ENCODE results near the gene SLC12A8.

Gene SLC12A8

DNA sequence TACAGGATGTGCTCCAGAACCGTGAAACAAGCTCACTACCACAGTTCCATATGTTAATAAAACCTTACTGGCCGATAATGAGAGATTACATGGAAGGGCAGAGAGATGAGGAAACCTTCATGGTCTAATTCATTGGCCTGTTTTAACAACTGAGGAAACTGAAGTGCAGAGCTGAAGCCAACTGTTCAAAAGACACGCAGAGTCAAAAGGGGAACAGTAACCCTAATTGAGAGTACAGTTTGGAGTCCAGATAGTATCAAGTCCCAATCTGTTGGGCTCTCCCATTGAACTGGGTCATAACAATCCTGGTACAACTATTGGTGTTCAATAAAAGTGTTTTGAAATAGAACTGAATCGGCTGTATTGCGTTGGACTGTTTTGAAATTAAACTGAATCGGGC lies 69.6 kb downstream of the SLC12A8 start:
- Histone ChIP-seq H2AFZ (ENCODE audit: low read length) (no peak overlapping the region), H3K4me2 (ENCODE audit: insufficient read depth, low read length, poor library complexity, severe bottlenecking) (no peak overlapping the region), H3K27me3 (ENCODE audit: control insufficient read depth in 3 of 3, insufficient read depth in 3 of 3, low read depth in 1 of 3, low read length in 3 of 3) (peaks cover 0 to 4% (median 0%) of the 10 kb centered on the region in 3 experiments), H3K9me3 (replicated peaks in 1 of 2; ENCODE audit: control insufficient read depth in 2 of 2, insufficient read depth in 1 of 2, low read depth in 1 of 2, low read length in 2 of 2) (peaks cover 0 to 10% of the 10 kb centered on the region in 2 donors), H3K4me1 (ENCODE audit: control insufficient read depth in 2 of 2, insufficient read depth in 1 of 2, low read depth in 1 of 2, low read length in 2 of 2) (peaks cover 19 to 24% of the 10 kb centered on the region in 2 donors), H2BK15ac (ENCODE audit: low read length) (no peak overlapping the region), H3K14ac (ENCODE audit: low read length) (no peak overlapping the region), H3K4me3 (ENCODE audit: low read length in 2 of 2) (no peak overlapping the region), H3K4ac (ENCODE audit: low read length) (no peak overlapping the region), H2AK5ac (ENCODE audit: low read depth, low read length) (no peak overlapping the region), H3K36me3 (replicated peaks in 1 of 2; ENCODE audit: control insufficient read depth in 2 of 2, insufficient read depth in 2 of 2, low read length in 2 of 2) (no peaks in the 10 kb centered on the region), H4K91ac (ENCODE audit: low read depth, low read length, poor library complexity) (no peak overlapping the region), H3K27ac (replicated peaks; ENCODE audit: low read length) (no peak overlapping the region), H2BK12ac (ENCODE audit: low read length) (no peak overlapping the region), H4K8ac (ENCODE audit: low read depth, low read length) (no peak overlapping the region), H3K18ac (ENCODE audit: low read length) (no peak overlapping the region), H3K23ac (ENCODE audit: low read depth, low read length, poor library complexity) (no peak overlapping the region), H3K79me1 (ENCODE audit: low read depth, low read length) (no peaks in the 10 kb centered on the region), H2BK120ac (ENCODE audit: low read depth, low read length) (no peak overlapping the region), H3K9ac (ENCODE audit: low read depth, low read length, poor library complexity) (no peak overlapping the region), H2BK5ac (ENCODE audit: low read length) (no peak overlapping the region)
- no CpG with 5 or more reads among the region's 6 CpGs for WGBS, 2 donors (ENCODE audit: extremely low coverage in 2 of 2, insufficient read length in 2 of 2, insufficient replicate concordance in 1 of 2)
- DNase-seq (ENCODE audit: low spot score) = no peak

DNA sequence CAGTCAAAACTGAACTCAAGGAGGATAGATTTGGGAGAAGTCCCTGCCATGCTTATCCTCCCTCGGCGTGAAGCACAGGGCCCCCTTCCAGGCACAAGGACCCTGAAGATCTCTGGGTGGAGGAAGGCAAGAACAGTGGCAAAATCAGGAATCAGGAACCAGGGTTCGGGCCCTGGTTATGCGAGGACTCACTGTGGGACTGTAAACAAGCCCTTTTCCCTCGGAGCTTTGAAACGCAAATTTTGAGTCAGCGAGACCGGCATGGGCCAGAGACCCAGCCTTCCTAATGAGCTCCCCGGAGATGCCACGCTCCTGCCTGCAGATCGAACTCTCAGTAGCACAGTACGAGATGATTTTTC lies 70.1 kb downstream of the SLC12A8 start:
- H2AFZ ChIP-seq (ENCODE audit: low read length) = no peak overlapping the region
- WGBS, 2 donors (ENCODE audit: extremely low coverage in 2 of 2, insufficient read length in 2 of 2, insufficient replicate concordance in 1 of 2) = no CpG with 5 or more reads among the region's 12 CpGs
- no peak overlapping the region for H4K8ac ChIP-seq (ENCODE audit: low read depth, low read length)
- H3K27me3 ChIP-seq (ENCODE audit: control insufficient read depth in 3 of 3, insufficient read depth in 3 of 3, low read depth in 1 of 3, low read length in 3 of 3) = peaks cover 0 to 4% (median 0%) of the 10 kb centered on the region in 3 experiments
- H3K36me3 ChIP-seq (replicated peaks in 1 of 2; ENCODE audit: control insufficient read depth in 2 of 2, insufficient read depth in 2 of 2, low read length in 2 of 2) = no peaks in the 10 kb centered on the region
- peak overlapping the region; percentile 28 for H3K18ac ChIP-seq (ENCODE audit: low read length)
- no peak overlapping the region for H2BK120ac ChIP-seq (ENCODE audit: low read depth, low read length)
- no peak overlapping the region for H3K23ac ChIP-seq (ENCODE audit: low read depth, low read length, poor library complexity)
- no peak overlapping the region for H3K4ac ChIP-seq (ENCODE audit: low read length)
- H3K14ac ChIP-seq (ENCODE audit: low read length) = no peak overlapping the region
- H2BK12ac ChIP-seq (ENCODE audit: low read length) = no peak overlapping the region
- H3K27ac ChIP-seq (replicated peaks; ENCODE audit: low read length) = no peak overlapping the region
- H2BK5ac ChIP-seq (ENCODE audit: low read length) = no peak overlapping the region
- no peak overlapping the region for H3K9ac ChIP-seq (ENCODE audit: low read depth, low read length, poor library complexity)
- H3K79me1 ChIP-seq (ENCODE audit: low read depth, low read length) = no peaks in the 10 kb centered on the region
- peaks cover 0 to 10% of the 10 kb centered on the region in 2 donors for H3K9me3 ChIP-seq (replicated peaks in 1 of 2; ENCODE audit: control insufficient read depth in 2 of 2, insufficient read depth in 1 of 2, low read depth in 1 of 2, low read length in 2 of 2)
- no peak overlapping the region for H2AK5ac ChIP-seq (ENCODE audit: low read depth, low read length)
- H3K4me2 ChIP-seq (ENCODE audit: insufficient read depth, low read length, poor library complexity, severe bottlenecking) = no peak overlapping the region
- no peak overlapping the region for H3K4me3 ChIP-seq (ENCODE audit: low read length in 2 of 2)
- H2BK15ac ChIP-seq (ENCODE audit: low read length) = no peak overlapping the region
- no peak for DNase-seq (ENCODE audit: low spot score)
- peaks cover 22 to 27% of the 10 kb centered on the region in 2 donors for H3K4me1 ChIP-seq (ENCODE audit: control insufficient read depth in 2 of 2, insufficient read depth in 1 of 2, low read depth in 1 of 2, low read length in 2 of 2)
- no peak overlapping the region for H4K91ac ChIP-seq (ENCODE audit: low read depth, low read length, poor library complexity)

DNA sequence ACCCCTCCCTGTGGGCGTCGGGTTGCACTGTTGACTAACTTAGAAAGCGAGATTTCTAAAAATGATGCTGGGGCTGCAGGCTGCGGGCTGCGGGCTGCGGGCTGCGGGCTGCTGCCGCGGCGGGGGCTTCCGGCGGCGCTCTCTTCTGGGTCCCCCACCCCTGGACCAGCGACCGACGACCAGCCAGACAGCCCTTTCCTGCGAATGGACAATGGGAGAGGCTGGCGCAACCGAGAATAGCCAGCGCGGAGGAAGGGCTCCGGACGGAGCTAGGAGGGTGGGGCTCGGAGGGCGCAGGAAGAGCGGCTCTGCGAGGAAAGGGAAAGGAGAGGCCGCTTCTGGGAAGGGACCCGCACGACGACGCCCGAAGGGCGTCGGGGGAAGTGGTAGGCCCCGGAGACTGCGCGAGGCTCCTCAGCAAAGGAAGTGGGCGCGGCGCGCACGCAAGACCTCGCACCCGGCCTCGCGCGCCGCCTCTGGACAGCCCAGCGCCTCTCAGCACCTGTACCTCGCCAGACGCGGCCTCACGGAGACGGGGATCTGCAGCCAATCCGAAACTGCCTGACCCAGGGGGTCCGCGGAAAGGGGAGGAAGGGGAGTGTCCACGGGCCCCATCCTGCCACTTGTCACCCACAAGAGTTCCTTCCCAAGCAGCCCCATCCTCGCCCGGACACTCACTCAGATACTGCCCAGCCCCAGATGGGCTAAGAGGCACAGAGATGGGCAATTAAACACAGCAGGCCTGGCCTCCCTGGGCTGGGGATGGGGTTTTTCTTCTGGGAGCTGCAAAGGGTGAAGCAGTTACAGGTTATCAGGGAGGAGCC lies 70.7 kb downstream of the SLC12A8 start:
- H3K27ac ChIP-seq (replicated peaks; ENCODE audit: low read length) = no peak overlapping the region

GRCh38 chr3:125140818-125141595 lies 71.5 kb downstream of the SLC12A8 start:
- peak overlapping the region; percentile 77 for H3K14ac ChIP-seq (ENCODE audit: low read length)
- H3K18ac ChIP-seq (ENCODE audit: low read length) = peak overlapping the region; percentile 97
- no CpG with 5 or more reads among the region's 19 CpGs for WGBS, 2 donors (ENCODE audit: extremely low coverage in 2 of 2, insufficient read length in 2 of 2, insufficient replicate concordance in 1 of 2)
- H2AK5ac ChIP-seq (ENCODE audit: low read depth, low read length) = peak overlapping the region; percentile 57
- DNase-seq (ENCODE audit: low spot score) = no peak
- H3K4me3 ChIP-seq (ENCODE audit: low read length in 2 of 2) = no peak overlapping the region
- H4K91ac ChIP-seq (ENCODE audit: low read depth, low read length, poor library complexity) = no peak overlapping the region
- no peak overlapping the region for H2BK5ac ChIP-seq (ENCODE audit: low read length)
- no peaks in the 10 kb centered on the region for H3K79me1 ChIP-seq (ENCODE audit: low read depth, low read length)
- no peak overlapping the region for H4K8ac ChIP-seq (ENCODE audit: low read depth, low read length)
- peak overlapping the region; percentile 41 for H2BK12ac ChIP-seq (ENCODE audit: low read length)
- H3K4ac ChIP-seq (ENCODE audit: low read length) = no peak overlapping the region
- peak overlapping the region; percentile 64 for H3K4me2 ChIP-seq (ENCODE audit: insufficient read depth, low read length, poor library complexity, severe bottlenecking)
- no peaks in the 10 kb centered on the region for H3K36me3 ChIP-seq (replicated peaks in 1 of 2; ENCODE audit: control insufficient read depth in 2 of 2, insufficient read depth in 2 of 2, low read length in 2 of 2)
- peak overlapping the region; percentile 56 for H2BK15ac ChIP-seq (ENCODE audit: low read length)
- H3K27me3 ChIP-seq (ENCODE audit: control insufficient read depth in 3 of 3, insufficient read depth in 3 of 3, low read depth in 1 of 3, low read length in 3 of 3) = peaks cover 0 to 4% (median 0%) of the 10 kb centered on the region in 3 experiments
- no peak overlapping the region for H2AFZ ChIP-seq (ENCODE audit: low read length)
- peaks cover 23 to 27% of the 10 kb centered on the region in 2 donors for H3K4me1 ChIP-seq (ENCODE audit: control insufficient read depth in 2 of 2, insufficient read depth in 1 of 2, low read depth in 1 of 2, low read length in 2 of 2)
- H3K23ac ChIP-seq (ENCODE audit: low read depth, low read length, poor library complexity) = no peak overlapping the region
- H3K9ac ChIP-seq (ENCODE audit: low read depth, low read length, poor library complexity) = no peak overlapping the region
- no peak overlapping the region for H3K27ac ChIP-seq (replicated peaks; ENCODE audit: low read length)
- H2BK120ac ChIP-seq (ENCODE audit: low read depth, low read length) = peak overlapping the region; percentile 17
- peaks cover 0 to 10% of the 10 kb centered on the region in 2 donors for H3K9me3 ChIP-seq (replicated peaks in 1 of 2; ENCODE audit: control insufficient read depth in 2 of 2, insufficient read depth in 1 of 2, low read depth in 1 of 2, low read length in 2 of 2)

More for the DNA sequence above, 70.7 kb downstream of the SLC12A8 start:
- Histone ChIP-seq H3K9ac (ENCODE audit: low read depth, low read length, poor library complexity) (peak overlapping the region; percentile 22), H4K91ac (ENCODE audit: low read depth, low read length, poor library complexity) (no peak overlapping the region), H3K4ac (ENCODE audit: low read length) (no peak overlapping the region), H2AFZ (ENCODE audit: low read length) (no peak overlapping the region), H2BK15ac (ENCODE audit: low read length) (peak overlapping the region; percentile 56), H3K4me1 (ENCODE audit: control insufficient read depth in 2 of 2, insufficient read depth in 1 of 2, low read depth in 1 of 2, low read length in 2 of 2) (peaks cover 23 to 27% of the 10 kb centered on the region in 2 donors), H2AK5ac (ENCODE audit: low read depth, low read length) (peak overlapping the region; percentile 57), H3K18ac (ENCODE audit: low read length) (peak overlapping the region; percentile 97), H3K79me1 (ENCODE audit: low read depth, low read length) (no peaks in the 10 kb centered on the region), H2BK120ac (ENCODE audit: low read depth, low read length) (peak overlapping the region; percentile 17), H2BK5ac (ENCODE audit: low read length) (no peak overlapping the region), H3K36me3 (replicated peaks in 1 of 2; ENCODE audit: control insufficient read depth in 2 of 2, insufficient read depth in 2 of 2, low read length in 2 of 2) (no peaks in the 10 kb centered on the region), H3K14ac (ENCODE audit: low read length) (peak overlapping the region; percentile 77), H2BK12ac (ENCODE audit: low read length) (peak overlapping the region; percentile 41), H3K27me3 (ENCODE audit: control insufficient read depth in 3 of 3, insufficient read depth in 3 of 3, low read depth in 1 of 3, low read length in 3 of 3) (peaks cover 0 to 4% (median 0%) of the 10 kb centered on the region in 3 experiments), H3K4me2 (ENCODE audit: insufficient read depth, low read length, poor library complexity, severe bottlenecking) (peak overlapping the region; percentile 64), H4K8ac (ENCODE audit: low read depth, low read length) (no peak overlapping the region), H3K4me3 (ENCODE audit: low read length in 2 of 2) (peak overlapping the region in 1 of 2 donors; percentile 22), H3K9me3 (replicated peaks in 1 of 2; ENCODE audit: control insufficient read depth in 2 of 2, insufficient read depth in 1 of 2, low read depth in 1 of 2, low read length in 2 of 2) (peaks cover 0 to 10% of the 10 kb centered on the region in 2 donors), H3K23ac (ENCODE audit: low read depth, low read length, poor library complexity) (no peak overlapping the region)
- DNase-seq (ENCODE audit: low spot score) = no peak
- no CpG with 5 or more reads among the region's 61 CpGs for WGBS, 2 donors (ENCODE audit: extremely low coverage in 2 of 2, insufficient read length in 2 of 2, insufficient replicate concordance in 1 of 2)

Data from neuronal stem cell (in vitro differentiated cells).